ENCODE data around the gene YOD1.

The YOD1 gene

DNA sequence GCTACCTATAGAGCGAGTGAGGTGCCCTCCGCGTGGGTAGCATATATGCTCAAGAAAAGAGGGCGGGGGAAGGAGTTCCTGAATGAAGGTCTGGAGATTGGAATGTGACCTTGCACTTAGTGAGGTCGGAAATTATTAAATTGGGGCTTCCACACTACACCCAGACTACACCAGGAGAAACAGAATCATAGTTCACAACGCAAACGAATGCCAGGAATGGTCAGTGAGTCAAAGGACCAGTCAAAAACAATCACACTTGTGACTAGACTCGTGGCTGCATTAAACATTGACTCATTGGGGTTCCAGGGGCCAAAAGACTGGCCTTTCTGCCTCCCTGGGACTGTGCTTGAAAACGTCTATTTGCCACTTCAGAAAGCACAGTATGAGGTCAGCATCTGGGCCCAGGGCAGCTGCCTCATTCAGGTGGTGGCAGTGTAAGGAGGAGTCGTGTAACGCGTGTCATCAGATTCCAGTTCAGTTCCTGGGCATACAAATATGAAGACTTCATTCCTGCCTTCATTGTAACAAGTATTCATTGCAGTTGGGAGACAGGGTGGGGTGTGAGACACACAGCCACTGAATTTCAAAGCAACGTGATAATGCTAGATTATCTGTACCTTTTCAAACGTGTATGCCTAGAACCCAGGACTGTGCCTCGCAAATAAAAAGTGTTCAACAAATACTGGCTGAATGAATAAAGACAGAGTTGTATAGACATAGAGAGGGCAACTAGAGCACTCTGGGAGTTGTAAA lies at the start of gene YOD1:
Gene YOD1 (minus strand): TSS at position 18 of the 753 bp plus-strand sequence. CDS start 178 bp downstream, outside the sequence.
- DNase-seq (ENCODE audit: low read depth), result no peak

DNA sequence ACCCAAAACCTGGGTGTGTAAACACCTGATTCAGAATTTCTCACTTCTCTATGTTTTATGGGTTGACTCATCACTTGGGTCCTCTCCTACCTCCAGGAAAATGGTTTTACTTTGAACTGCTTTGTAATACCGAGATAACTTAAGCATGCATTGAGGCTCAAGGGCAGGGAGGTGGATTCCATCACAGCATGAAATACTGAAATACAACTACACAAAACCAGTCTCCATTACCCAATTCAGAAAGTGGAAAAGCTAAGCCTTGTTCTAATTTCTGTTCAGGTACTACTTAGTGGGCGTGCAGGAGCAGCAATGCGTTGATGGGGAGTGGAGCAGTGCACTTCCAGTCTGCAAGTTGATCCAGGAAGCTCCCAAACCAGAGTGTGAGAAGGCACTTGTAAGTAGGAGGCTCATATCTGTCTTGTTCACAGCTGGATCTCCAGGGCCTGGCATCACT lies 46.9 kb upstream of the YOD1 start:
- DNase-seq (ENCODE audit: low read depth), result no peak

GRCh38 chr1:207093944-207094343 lies 42.9 kb upstream of the YOD1 start:
- DNase-seq (ENCODE audit: low read depth), result no peak

DNA sequence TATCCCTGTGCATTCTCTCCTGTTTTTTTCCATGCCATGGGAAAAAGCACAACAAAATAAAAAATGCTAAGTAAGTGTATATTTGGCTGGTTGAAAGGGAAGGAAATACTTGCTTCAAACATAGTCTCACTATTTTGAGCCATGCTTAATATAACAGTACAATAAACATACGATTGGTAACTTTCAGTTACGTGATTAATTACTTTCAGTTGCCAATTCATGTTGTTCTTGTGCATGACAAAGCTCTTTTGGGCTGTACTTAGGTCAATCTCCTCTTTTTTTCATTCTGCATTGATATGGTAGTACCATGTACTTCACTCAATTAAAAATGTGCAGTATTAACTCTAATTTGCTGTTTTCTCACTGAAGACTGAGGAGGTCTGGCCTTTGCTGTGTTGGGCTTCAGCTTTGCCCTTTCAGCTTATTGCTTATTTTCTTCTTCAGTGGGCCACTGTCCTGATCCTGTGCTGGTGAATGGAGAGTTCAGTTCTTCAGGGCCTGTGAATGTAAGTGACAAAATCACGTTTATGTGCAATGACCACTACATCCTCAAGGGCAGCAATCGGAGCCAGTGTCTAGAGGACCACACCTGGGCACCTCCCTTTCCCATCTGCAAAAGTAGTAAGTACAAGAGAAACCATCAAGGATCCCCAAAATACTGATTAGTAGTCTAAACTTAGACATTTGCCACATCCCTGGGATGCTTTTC lies 40.3 kb upstream of the YOD1 start:
- no peak for DNase-seq (ENCODE audit: low read depth)

DNA sequence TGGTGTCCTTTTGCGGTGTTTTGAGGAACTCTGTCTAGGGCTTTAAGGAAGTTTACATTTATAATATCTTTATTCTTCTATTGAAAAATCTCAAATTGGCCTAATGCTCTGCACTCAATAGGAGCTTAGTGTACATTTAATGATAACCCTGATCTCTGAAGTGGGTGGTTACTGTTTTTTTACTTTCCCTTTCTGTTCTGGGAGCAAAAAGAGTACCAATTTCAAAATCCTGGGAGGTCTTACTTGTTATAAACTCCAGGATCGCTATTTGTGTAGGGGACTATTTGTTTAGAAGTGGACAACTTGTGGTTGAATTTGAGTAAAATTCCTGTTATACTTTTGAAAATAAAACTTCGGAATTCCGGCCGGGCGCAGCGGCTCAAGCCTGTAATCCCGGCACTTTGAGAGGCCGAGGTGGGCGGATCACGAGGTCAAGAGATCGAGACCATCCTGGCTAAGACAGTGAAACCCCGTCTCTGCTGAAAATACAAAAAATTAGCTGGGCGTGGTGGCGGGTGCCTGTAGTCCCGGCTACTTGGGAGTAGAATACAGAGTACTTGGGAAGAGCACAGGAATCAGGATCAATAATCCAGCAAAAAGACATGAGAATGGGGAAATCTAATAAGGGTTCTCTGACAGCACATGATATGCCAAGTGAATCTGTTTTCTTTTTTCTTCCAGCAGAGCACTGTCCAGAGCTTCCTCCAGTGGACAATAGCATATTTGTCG lies 38.8 kb upstream of the YOD1 start:
- no peak for DNase-seq (ENCODE audit: low read depth)

- DNase-seq (ENCODE audit: low read depth), result no peak
Observed at GRCh38 chr1:207088701-207089626, 38.0 kb upstream of the YOD1 start, which contains the start of gene C4BPB. Gene C4BPB (plus strand): TSS chr1:207088860. CDS start chr1:207089532, 672 bp downstream.

- no peak for DNase-seq (ENCODE audit: low read depth)
Observed at GRCh38 chr1:207088161-207088560, 37.2 kb upstream of the YOD1 start.

- DNase-seq (ENCODE audit: low read depth), result no peak
Observed at GRCh38 chr1:207085887-207086286, 34.9 kb upstream of the YOD1 start.

DNA sequence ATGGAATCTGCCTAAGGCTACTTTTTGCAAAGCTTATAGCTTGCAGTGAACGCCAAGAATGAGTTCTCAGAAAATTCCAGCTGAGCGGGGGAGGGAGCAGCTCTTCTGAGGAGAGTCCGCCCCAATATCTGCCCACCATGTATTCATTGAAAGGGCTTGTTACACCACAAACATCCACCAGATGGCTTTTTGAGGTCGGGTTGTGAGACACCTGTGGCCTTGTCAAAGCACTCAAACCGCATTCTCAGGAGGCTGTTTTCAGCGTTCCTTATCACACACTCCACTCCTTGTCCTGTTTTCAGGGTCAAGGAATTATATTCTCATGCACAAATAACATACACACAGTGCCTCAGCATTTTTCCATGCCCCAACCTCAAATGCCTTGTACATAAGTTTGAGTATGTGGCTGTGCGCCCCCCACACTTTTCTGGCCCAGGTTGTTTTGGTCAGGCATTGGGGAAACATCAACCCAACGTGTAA lies 33.7 kb upstream of the YOD1 start:
- no peak for DNase-seq (ENCODE audit: low read depth)

GRCh38 chr1:207084232-207084631 lies 33.2 kb upstream of the YOD1 start:
- no peak for DNase-seq (ENCODE audit: low read depth)

DNA sequence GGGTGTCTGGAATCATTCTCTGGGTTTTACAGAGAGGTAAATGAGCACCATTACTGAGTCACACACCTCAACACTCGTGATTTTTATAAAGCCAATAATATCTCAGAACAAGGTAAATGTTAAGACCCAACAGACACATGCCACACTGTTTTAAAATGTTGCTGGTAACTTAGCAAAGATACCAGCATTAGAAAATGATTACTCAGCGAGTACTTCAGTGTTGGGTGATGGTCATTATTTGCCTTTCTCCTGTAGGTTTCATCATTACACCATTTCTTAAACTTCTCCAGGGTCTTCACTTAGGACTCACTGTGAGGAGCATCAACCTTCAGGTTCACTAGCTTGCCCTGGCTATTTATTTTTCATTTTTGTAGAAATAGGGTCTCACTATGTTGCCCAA lies 30.8 kb upstream of the YOD1 start:
- DNase-seq (ENCODE audit: low read depth), result no peak

GRCh38 chr1:207081088-207081487 lies 30.1 kb upstream of the YOD1 start:
- no peak for DNase-seq (ENCODE audit: low read depth)

DNA sequence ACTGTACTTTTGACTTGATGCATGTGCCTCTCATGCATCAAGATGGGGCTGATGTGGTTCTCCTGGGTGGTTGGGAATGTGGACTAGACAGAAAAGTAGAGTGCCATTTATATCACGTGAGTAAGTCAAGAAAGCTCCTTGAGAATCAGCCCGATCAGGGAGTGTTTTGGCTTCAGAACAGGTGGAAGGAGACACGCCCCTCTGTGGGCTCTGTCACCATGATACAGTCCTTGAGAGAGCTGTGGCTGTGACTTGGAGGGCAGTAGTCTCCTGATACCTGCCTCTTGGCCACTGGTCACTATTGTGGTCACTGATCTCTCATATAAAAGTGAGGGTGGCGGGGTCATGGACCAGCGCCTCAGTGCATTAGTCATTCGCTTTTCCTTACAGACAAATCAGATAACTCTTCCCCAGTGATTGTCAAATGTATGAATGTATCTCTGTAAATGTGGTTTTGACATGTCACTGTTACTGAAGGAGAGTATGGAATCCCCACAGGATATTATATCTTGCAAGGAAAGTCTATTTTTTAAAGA lies 28.8 kb upstream of the YOD1 start:
- DNase-seq (ENCODE audit: low read depth), result no peak

GRCh38 chr1:207078578-207079132 lies 27.6 kb upstream of the YOD1 start:
- no peak for DNase-seq (ENCODE audit: low read depth)

DNA sequence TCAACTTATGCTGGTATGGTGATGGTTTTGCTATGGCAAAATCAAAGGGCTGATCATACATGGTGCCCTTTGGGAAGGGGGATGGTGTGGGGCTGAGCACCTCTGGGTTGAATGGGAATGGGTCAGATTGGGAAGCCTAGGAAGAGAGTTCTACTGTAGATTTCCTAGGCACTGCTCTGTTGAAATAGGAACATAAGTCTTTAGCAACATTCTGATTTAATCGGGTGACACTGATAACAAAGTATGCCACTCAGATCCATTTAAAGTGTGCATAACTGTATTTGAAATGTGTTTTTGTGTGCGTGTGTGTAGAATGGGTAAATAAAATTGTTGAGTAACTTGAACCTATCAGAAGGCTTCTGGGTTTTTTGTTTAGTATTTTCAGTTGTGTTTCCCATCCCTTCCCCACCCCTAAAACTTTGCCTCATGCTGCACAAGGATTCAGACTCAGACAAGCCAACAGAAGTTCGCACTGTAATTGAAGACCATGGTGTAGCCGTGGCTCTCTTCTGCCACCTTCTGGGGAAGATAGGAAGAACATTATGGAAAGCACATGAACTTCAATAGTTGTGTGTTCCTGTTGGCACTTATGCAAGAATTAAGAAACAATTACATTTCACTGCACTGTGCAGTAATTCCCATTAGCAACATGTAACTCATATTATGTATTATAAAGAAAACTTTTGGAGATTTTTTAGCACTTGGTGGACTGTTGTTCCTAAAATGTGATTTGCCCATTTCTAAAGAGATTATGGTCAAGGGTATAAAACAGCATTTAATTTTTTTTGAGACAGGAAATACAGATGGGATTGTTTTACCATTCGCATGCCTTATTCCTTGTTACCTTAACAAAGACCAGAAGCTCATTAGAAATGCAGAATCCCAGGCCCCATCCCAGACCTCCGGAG lies 26.7 kb upstream of the YOD1 start:
- peak; percentile 67 for DNase-seq (ENCODE audit: low read depth)

DNA sequence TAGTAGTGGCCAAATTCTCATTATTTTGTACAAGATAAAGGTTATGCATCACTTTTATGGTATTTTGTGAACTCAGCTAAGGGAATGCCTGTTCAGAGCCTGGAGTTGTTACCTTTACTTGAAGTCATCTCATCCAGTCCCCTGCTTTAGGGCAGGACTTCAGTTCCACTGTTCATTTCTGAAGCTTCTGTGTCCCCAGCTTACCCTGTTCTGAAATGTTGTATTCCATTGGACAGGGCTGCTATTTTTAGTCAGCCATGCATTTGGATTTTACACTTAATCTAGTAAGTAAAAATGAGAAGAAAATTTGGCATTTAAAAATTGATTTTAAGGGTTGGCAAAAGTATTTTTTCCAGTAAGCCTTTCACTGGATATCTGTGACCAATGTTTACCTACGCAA lies 26.0 kb upstream of the YOD1 start:
- DNase-seq (ENCODE audit: low read depth), result no peak

DNA sequence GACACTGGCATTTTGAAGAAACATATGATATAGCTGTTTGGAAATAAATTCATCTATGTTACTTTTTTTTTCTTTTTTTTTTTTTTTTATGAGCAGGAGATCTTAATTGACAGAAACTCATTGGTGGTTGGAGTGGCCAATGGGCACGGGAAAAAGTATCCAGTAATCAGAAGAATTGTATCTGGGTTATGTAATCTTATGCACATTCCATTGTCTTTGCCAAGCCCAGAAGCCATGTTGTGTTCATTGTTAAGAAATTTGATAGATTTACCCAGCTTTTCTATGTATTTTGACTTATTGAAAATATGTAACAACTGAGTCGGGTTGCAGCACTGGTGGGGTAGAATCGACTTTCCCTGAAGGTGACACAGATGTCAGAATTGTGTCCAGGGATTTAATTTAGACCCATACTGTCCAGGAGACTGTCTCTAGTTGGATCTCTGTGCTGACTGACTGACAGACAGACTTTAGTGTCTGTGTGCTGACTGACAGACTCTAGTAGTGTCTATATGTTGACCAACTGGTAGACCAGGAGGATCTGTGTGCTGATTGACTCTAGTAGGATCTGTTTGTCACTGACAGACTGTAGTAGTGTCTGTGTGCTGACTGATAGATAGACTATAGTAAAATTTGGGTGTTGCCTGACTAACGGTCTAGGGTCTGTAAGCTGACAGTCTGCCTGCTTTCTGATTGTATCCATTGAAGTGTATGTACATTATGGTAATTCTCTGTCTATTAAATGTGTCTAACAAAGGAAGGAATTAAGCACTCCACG lies 25.4 kb upstream of the YOD1 start:
- no peak for DNase-seq (ENCODE audit: low read depth)

- DNase-seq (ENCODE audit: low read depth), result no peak
Observed at GRCh38 chr1:207073906-207074820, 23.2 kb upstream of the YOD1 start.

Measured in HS-5 (cell line).